HG03196 (cell line): ENCODE measurements around the gene GLRX.

ENCODE experiments used
- ATAC-seq: cut with Tn5 transposase; IDR thresholded peaks from one replicate; pipeline ENCODE4 v1.9.1; 2021; ENCODE audit not compliant: unreplicated experiment

GLRX gene

GRCh38 chr5:95810305-95811125, 12.0 kb downstream of the GLRX start:
- ATAC-seq: no peak

GRCh38 chr5:95809414-95809960, 13.0 kb downstream of the GLRX start:
- no peak for ATAC-seq

GRCh38 chr5:95808686-95809413, 13.7 kb downstream of the GLRX start:
- ATAC-seq: peak; percentile 99

DNA sequence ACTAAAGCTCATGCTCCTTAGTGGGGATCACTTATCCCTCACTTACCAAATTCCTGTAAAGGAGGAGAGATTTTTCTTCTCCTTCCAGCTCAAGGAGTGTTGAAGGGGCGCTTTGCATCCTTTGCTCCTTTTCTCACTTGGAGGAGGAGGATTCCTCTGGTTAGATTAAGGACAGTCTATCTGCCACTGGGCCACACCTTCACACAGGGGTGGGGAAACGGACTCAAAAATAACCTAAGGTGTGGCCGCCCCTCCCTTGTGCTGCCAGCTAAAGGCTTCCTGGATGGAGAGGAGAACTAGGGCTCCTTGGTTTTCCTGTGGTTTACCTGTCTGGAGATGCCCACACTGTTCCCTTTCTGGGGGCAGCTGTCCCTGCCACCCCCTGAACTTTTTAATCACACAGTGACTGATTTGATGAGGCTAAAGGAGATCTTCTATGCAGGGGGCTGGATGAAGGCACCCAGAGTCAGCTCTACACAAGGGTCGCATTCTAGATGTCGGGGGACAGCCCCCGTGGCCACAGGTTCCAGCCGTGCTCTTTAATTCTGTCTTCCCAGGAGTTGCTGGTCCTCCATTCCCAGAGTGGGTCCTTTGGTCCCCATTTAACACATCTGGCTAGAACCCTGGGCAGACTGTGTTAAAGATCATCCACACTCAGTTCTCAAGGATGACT, 14.4 kb downstream of the GLRX start:
- no peak for ATAC-seq

- no peak for ATAC-seq
Measured at GRCh38 chr5:95806687-95807086, 15.8 kb downstream of the GLRX start.

GRCh38 chr5:95804736-95805539, 17.6 kb downstream of the GLRX start:
- ATAC-seq: no peak

DNA sequence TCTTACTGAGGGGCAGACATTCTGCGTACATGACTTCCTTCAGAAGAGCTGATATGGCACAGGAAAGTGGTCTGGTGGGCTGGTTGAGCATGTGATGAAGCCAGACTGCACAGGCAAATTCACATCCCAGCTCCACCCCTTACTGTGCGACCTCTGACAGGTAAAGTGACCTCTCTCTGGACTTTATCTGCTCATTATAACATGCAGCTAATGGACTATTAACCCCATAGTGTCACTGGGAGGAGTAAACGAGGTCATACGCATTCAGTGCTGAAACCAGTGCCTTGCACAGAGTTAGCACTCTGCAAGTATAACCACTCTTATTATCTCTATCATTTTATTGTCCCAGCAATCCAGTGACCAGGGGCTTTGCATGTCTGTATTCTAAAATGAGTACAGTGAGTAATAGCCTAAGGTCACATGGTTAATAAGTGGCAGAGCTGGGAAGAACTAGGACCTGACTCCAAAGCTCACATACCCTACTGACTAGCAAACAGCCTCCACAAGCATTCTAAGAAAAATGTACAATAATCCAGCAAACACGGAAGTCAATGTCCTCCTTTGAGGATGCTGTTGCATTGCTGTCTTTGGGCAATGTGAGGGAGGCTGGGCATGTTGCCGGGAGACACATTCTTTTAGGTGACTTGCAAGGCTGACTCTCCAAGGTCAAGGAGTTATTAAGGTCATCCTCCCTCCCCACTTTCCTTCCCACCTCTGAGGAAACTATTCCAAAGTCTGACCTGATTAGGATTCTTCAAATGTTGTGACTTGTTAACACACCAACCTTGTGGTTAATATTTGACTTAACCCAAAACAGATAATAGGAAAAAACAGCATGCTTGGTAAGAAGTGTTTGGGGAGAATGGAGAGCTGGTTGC, 19.0 kb downstream of the GLRX start:
- no peak for ATAC-seq

GRCh38 chr5:95801961-95802360, 20.6 kb downstream of the GLRX start:
- no peak for ATAC-seq

GRCh38 chr5:95801532-95801931, 21.0 kb downstream of the GLRX start:
- ATAC-seq: no peak

- ATAC-seq: no peak
Measured at GRCh38 chr5:95800553-95800952, 22.0 kb downstream of the GLRX start.

DNA sequence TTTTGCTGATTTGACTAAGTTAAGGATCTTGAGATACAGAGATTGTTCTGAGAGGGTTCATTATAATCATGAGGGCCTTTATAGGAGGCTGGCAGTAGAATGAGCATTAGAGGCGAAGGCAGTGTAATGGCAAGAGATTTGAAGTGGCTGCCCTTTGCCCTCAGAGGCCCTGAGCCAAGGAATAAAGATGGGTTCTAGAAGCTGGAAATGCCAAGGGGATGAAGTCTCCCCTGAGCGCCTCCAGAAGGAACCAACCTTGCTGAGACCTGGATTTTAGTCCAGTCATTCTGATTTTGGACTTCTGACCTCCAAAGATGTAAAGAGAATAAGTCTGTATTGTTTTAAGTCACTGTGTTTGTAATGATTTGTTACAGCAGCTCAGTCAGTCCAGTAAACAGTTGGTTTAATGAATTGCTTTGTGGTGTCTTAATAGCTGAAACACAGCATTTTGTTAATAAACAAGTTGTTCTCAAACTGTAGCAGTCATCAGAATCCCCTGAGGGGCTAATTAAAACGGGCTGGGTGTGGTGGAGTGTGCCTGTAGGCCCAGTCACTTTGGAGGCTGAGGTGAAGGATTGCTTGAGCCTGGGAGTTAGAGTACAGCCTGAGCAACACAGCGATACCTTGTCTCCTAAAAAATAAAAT, 23.2 kb downstream of the GLRX start:
- no peak for ATAC-seq

DNA sequence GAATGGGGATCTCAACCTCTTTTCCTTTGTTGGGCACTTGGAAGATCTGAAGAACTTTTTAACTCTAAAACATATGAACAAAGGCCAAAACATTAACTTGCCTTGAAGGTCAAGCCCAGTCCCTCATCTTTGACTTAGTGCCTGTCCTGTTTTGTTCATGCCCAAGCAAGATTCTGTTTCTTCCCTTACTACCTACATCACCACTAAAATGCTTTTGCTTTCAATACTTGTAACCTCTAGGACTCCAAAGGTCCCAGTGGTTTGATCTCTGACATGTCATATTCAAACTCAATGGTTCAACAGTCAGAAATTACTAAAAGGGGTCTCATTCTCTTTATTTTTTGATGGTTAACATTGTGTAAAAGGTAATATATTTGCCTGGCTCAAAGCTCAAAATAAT, 24.0 kb downstream of the GLRX start:
- no peak for ATAC-seq

GRCh38 chr5:95798048-95798447, 24.5 kb downstream of the GLRX start:
- ATAC-seq: no peak

DNA sequence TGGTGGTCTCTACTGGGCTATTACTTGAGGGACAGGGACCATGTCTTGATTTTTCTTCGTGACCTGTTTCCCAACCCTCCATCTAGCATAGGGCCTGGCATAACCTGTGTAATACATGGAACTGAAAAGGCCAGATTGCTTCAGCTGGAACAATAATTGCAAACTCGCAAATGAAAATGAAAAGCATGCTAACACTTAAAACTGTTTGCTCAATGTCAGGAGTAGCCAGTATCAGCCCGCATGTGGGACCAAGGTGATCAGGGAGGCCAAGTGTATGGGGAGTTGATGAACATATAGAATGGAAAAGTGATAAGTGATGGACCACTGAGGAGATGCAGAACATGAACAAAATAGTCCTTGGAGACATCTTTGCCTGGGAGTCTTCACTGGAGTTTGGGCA, 25.2 kb downstream of the GLRX start:
- no peak for ATAC-seq

DNA sequence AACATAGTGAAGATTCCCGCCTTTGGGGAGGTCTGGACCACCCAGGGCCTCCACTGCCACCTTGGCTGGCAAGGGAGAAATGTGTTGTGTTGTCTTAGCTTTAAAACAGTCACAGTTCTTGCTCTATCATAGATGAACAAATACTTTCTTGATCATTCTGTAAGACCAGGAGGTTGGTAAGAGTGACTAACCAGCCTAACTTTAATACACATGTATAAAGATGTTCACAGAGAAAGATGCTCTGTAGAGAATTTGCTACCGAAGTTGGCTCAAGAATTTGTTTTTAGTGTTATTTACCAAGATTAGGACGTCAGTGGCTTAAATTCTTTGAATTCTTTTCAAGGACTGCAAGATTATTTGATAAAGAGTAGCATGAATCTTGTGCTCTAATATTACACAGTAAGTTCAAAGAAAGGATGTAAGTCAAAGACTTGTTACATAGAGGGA, 28.4 kb downstream of the GLRX start:
- no peak for ATAC-seq

GRCh38 chr5:95791751-95792150, 30.8 kb downstream of the GLRX start:
- ATAC-seq: no peak

GRCh38 chr5:95788493-95788892, 34.0 kb downstream of the GLRX start:
- no peak for ATAC-seq

- ATAC-seq: no peak
Measured at GRCh38 chr5:95786821-95787418, 35.6 kb downstream of the GLRX start.
